ENCODE data around the gene COX8C.

Gene COX8C
- total RNA-seq: 0 to 0.22 (median 0) reads per million in 17 experiments

- no peak for DNase-seq
Observed at GRCh38 chr14:93346926-93347721, at the start of gene COX8C. COX8C (plus strand) TSS chr14:93347182; CDS start chr14:93347269, 87 bp downstream.

DNA sequence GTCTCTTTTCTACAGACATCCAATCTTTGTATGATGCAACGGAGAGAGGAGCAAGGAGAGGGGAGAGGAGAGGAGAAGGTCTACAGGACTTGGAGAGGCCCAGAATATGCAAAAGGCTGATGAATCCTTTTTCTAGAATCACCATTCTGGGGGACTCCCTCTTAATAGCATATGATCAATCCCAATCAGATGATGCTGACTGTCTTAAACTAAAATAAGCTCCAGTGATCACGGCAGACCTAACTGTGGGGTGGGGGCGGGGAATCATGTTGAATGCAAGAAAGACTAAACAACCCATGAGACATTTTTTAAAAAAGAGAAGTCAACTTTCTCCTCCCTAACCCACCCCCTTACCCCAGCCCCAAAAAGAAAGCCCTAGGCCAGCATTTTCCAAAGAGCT is 47.6 kb upstream of the COX8C start:
- peak; percentile 30 to 67 (median 53) for DNase-seq

DNA sequence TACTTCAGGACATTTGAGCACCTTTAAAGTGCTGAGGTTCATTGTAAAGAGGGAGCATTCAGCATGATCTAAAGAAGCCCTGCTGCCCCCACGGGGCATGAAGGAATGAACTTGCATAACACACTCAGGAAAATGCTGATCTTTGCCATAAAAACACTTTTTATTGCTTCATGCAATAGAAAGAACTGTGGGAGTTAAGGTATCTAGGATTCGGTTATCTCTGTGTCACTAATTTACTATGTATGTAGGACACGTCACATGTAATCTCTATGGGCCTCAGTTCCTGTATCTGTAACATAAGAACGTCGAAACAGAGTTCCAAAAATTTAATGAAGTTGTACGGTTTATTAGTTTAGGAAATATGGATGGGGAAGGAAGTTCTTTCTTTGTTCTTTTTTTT is 47.1 kb upstream of the COX8C start:
- peak; percentile 17 to 63 (median 44) for DNase-seq

- DNase-seq: no peak
Observed at GRCh38 chr14:93301821-93302447, 45.0 kb upstream of the COX8C start.

GRCh38 chr14:93302688-93303581 is 44.0 kb upstream of the COX8C start:
- DNase-seq: no peak

- no peak for DNase-seq
Observed at GRCh38 chr14:93303659-93304058, 43.3 kb upstream of the COX8C start.

- no peak for DNase-seq
Observed at GRCh38 chr14:93304771-93305170, 42.2 kb upstream of the COX8C start.

- DNase-seq: peak in 1 of 4 experiments; percentile 33
Observed at GRCh38 chr14:93305725-93306418, 41.1 kb upstream of the COX8C start.

DNA sequence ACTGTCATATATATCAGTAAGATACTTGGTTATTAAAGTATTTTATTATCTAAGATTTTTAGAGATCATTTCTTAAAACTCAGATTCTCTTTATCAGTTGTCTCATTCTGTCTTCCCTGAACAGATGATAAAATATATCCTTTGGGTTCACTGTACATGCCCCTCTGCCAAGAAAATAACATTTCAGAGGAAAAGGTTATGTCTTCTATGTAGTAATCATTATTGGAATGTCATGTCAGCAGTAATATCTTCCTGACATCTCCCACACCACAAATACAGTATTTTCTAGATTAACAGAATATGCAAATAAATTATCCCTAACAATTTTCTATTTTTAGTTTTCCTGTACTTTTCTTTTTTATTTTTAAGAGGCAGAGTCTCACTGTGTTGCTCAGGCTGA is 40.2 kb upstream of the COX8C start:
- no peak for DNase-seq

DNA sequence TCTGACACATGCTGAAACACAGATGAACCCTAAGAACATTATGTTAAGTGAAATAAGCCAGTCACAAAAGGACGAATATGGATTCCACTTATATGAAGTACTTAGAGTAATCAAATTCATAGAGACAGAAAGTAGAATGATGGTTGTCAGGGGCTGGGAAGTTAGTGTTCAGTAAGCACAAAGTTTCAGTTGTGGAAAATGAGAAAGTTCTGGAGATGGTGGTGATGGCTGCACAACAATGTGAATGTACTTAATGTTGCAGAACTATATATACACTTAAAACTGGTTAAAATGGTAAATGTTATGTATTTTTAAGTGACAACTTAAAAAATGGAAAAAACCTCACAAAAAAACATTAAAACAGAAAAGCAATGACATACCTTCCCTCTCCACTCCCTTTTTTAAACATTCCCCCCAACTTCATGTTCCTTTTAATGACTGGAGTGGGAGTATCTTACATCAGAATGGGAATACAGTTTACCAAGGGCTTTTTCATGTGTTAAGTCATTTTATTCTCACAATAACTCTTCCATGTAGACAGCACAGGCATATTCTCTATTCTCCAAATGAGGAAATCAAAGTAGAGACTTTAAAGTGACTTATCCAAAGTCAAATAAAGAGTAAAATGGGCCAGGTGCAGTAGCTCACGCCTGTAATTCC is 38.2 kb upstream of the COX8C start:
- DNase-seq: peak in 3 of 4 experiments; percentile 17 to 37 (median 33)

GRCh38 chr14:93309427-93309966 is 37.5 kb upstream of the COX8C start:
- DNase-seq: no peak

- DNase-seq: no peak
Observed at GRCh38 chr14:93311082-93311481, 35.9 kb upstream of the COX8C start.

GRCh38 chr14:93315575-93315974 is 31.4 kb upstream of the COX8C start:
- no peak for DNase-seq

- DNase-seq: no peak
Observed at GRCh38 chr14:93316716-93317115, 30.3 kb upstream of the COX8C start.

- no peak for DNase-seq
Observed at GRCh38 chr14:93317210-93317874, 29.6 kb upstream of the COX8C start.

- DNase-seq: peak; percentile 81 to 93 (median 88)
Observed at GRCh38 chr14:93317875-93318807, 28.8 kb upstream of the COX8C start.

GRCh38 chr14:93318927-93319326 is 28.1 kb upstream of the COX8C start:
- peak in 1 of 4 experiments; percentile 29 for DNase-seq

DNA sequence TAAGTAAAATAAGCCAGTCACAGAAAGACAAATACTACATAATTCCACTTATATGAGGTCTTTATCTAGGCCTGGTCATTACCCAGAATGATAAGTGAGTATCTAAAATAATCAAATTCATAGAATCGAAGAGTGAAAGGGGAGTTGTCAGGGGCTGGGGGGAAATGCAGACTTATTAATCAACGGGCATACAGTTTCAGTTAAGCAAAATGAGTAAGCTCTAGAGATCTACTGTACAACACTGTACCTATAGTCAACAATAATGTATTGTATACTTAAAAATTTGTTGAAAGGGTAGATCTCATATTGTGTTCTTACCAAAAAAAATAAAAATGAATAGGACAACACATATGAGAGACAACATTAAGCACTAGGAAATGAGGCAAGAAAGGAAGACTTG is 27.5 kb upstream of the COX8C start:
- no peak for DNase-seq

DNA sequence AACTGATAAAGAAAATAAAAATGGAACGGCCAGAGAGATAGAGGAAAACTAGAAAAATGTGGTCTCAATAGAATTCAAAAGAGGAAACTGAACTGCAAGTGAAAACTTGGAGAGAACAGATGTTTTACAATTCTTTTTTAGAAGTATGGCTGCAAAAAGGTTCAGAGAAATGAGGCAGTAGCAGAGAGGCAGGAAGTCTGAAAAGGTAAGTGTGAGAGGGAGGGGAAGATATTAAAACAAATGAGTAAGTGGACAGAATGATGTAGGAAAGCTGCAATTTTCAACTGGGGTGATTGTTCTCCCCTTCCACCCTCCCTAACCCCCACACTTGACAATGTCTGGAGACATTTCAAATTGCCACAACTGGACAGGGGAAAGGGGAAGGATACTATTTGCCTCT is 27.0 kb upstream of the COX8C start:
- no peak for DNase-seq

GRCh38 chr14:93320489-93320888 is 26.5 kb upstream of the COX8C start:
- peak in 2 of 4 experiments; percentile 22 to 43 for DNase-seq
